Measurements from ENCODE around the gene CPLX1. TPM values are rescaled to one million over a fixed set of nuclear protein-coding genes. Genes with fewer than 3 reads are reported as not detected.

Gene CPLX1
- total RNA-seq, 1 experiment from 2014 or later = 14.5 TPM

GRCh38 chr4:766559-767283 lies 59.2 kb downstream of the CPLX1 start:
- BruUV-seq (replicated peaks) = no TSS peak

DNA sequence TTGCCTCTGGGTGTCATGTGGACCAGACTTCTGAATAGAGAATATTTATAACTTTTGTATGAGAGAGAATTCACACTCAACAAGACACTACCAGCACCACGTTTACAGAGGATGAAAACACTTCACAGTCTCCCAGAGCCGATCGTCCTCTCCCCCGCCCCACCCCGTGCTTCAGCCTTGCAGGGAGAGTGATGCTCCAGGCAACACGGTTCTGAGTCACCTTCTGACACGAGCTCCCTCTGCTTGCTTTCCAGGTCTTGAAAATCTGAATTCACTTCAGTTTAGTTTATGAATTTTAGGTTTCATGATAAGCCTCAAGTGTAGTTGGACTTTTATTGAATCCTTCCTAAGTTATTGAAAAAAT lies 59.8 kb downstream of the CPLX1 start:
- peaks cover 5% of the 10 kb centered on the region; the same call in 1 of the 2 replicates for H4K20me1 ChIP-seq (ENCODE audit: insufficient read depth)
- TF ChIP-seq SP1 (IDR thresholded peaks at IDR 0.05; ENCODE audit: low read depth) = peak; percentile 19; the same call in 1 of the 2 replicates
- no peak for TF ChIP-seq EGR1 (IDR thresholded peaks at IDR 0.05; ENCODE audit: low read depth)
- no peak for TF ChIP-seq CEBPB (IDR thresholded peaks at IDR 0.05; ENCODE audit: low read depth)
- TF ChIP-seq POLR2AphosphoS5 (IDR thresholded peaks at IDR 0.05; ENCODE audit: low read depth, low read length) = peak; percentile 42
- no peak overlapping the region for H3K4me3 ChIP-seq (replicated peaks in 1 of 2; ENCODE audit: low read depth in 1 of 2, low read length in 2 of 2)
- H3K9me3 ChIP-seq (ENCODE audit: control insufficient read depth in 1 of 2, insufficient read depth in 1 of 2, low read depth in 1 of 2, low read length in 2 of 2) = no peaks in the 10 kb centered on the region
- intact Hi-C loops (cut with micrococcal nuclease) = loop anchor here (10.0 kb wide), 1 partner anchor 219 kb away; the partner anchor contains the start of gene IDUA
- H2AFZ ChIP-seq (ENCODE audit: low read depth, low read length, poor library complexity, severe bottlenecking) = no peak overlapping the region
- BruUV-seq (replicated peaks) = no TSS peak
- H3K9me2 ChIP-seq (ENCODE audit: insufficient read depth) = no peaks in the 10 kb centered on the region
- no peak overlapping the region; the same call in 1 of the 2 replicates for H3K27ac ChIP-seq (ENCODE audit: low read depth, low read length)
- H3K4me2 ChIP-seq (ENCODE audit: low read length) = no peak overlapping the region
- RAD21 ChIA-PET (ENCODE audit: low non-redundant PET in 1 of 2, low total read pairs in 2 of 2, uncharacterized antibody in 2 of 2, unreplicated experiment in 2 of 2) = no interaction called here
- CTCF ChIA-PET = interaction anchor here (0.8 kb wide), 1 partner anchor 23 kb away, joined by 3 read pairs; no protein-coding TSS in a partner anchor
- ATAC-seq = peak; percentile 32
- peaks cover 24% of the 10 kb centered on the region for H3K79me2 ChIP-seq (ENCODE audit: insufficient read depth, low read length)
- H3K36me3 ChIP-seq (ENCODE audit: control insufficient read depth in 1 of 2, insufficient read depth in 2 of 2, low read length in 2 of 2) = peaks cover 36 to 39% of the 10 kb centered on the region in 2 experiments
- H3K4me1 ChIP-seq (ENCODE audit: control insufficient read depth in 1 of 2, insufficient read depth in 2 of 2, low read length in 2 of 2) = no peaks in the 10 kb centered on the region; a peak in 1 of 4 replicates
- no peak overlapping the region for H3K9ac ChIP-seq (ENCODE audit: low read length)
- no peaks in the 10 kb centered on the region for H3K27me3 ChIP-seq (ENCODE audit: insufficient read depth, low read length)
- DNase-seq (ENCODE audit: low read depth, low spot score) = no peak
- POLR2A ChIA-PET = interaction anchor here (1.0 kb wide), 1 partner anchor 92 kb away, joined by 3 read pairs; the partner anchor contains the start of genes ATP5ME and MYL5

More at GRCh38 chr4:766559-767283, 59.2 kb downstream of the CPLX1 start:
- H3K27ac ChIP-seq (ENCODE audit: low read depth, low read length) = no peak overlapping the region
- ChIA-PET CTCF (interaction anchor here (0.8 kb wide), 1 partner anchor 24 kb away, joined by 3 read pairs; no protein-coding TSS in a partner anchor), POLR2A (interaction anchor here (1.0 kb wide), 1 partner anchor 93 kb away, joined by 3 read pairs; the partner anchor contains the start of genes ATP5ME and MYL5), RAD21 (ENCODE audit: low non-redundant PET in 1 of 2, low total read pairs in 2 of 2, uncharacterized antibody in 2 of 2, unreplicated experiment in 2 of 2) (no interaction called here)
- TF ChIP-seq EZH2phosphoT487 (IDR thresholded peaks at IDR 0.05; ENCODE audit: borderline replicate concordance) (no peak), JUND (IDR thresholded peaks at IDR 0.05) (peak; percentile 8; the same call in 1 of the 2 replicates), SIN3A (IDR thresholded peaks at IDR 0.05; ENCODE audit: low read depth) (peak; percentile 19), SRF (IDR thresholded peaks at IDR 0.05; ENCODE audit: low read depth) (no peak), RAD21 (IDR thresholded peaks at IDR 0.05; ENCODE audit: low read depth) (0 out of 2 replicates have a peak, but pooled peaks have one; percentile 7)
- intact Hi-C loops (cut with micrococcal nuclease) = loop anchor here (10.0 kb wide), 1 partner anchor 218 kb away; the partner anchor contains the start of gene IDUA
- no peaks in the 10 kb centered on the region for H3K9me2 ChIP-seq (ENCODE audit: insufficient read depth)
- H2AFZ ChIP-seq (ENCODE audit: low read depth, low read length, poor library complexity, severe bottlenecking) = no peak overlapping the region
- no peaks in the 10 kb centered on the region for H3K27me3 ChIP-seq (ENCODE audit: insufficient read depth, low read length)
- no peak overlapping the region for H3K9ac ChIP-seq (ENCODE audit: low read length)
- no peak for DNase-seq (ENCODE audit: low read depth, low spot score)
- H3K79me2 ChIP-seq (ENCODE audit: insufficient read depth, low read length) = peaks cover 30% of the 10 kb centered on the region
- peaks cover 5% of the 10 kb centered on the region; the same call in 1 of the 2 replicates for H4K20me1 ChIP-seq (ENCODE audit: insufficient read depth)
- H3K9me3 ChIP-seq (ENCODE audit: control insufficient read depth in 1 of 2, insufficient read depth in 1 of 2, low read depth in 1 of 2, low read length in 2 of 2) = no peaks in the 10 kb centered on the region
- no peak overlapping the region for H3K4me2 ChIP-seq (ENCODE audit: low read length)
- no peaks in the 10 kb centered on the region; a peak in 1 of 4 replicates for H3K4me1 ChIP-seq (ENCODE audit: control insufficient read depth in 1 of 2, insufficient read depth in 2 of 2, low read length in 2 of 2)
- no peak overlapping the region for H3K4me3 ChIP-seq (replicated peaks in 1 of 2; ENCODE audit: low read depth in 1 of 2, low read length in 2 of 2)
- 0 out of 2 replicates have a peak, but pooled peaks have one; percentile 4 for ATAC-seq
- H3K36me3 ChIP-seq (ENCODE audit: control insufficient read depth in 1 of 2, insufficient read depth in 2 of 2, low read length in 2 of 2) = peaks cover 31 to 40% of the 10 kb centered on the region in 2 experiments
